Smooth muscle cell (in vitro differentiated cells): ENCODE data around the gene ZWILCH. TPM values are rescaled to one million over a fixed set of nuclear protein-coding genes. Genes with fewer than 3 reads are reported as not detected.

ENCODE experiments used
- DNase-seq: peaks from one replicate; lab custom pipeline; 2025; ENCODE audit not compliant: unreplicated experiment; lab: John Stamatoyannopoulos, UW
- H2AFZ ChIP-seq: fragments of 200-600 bp; sonication (generic); 2 replicates; pipeline ENCODE4 v1.6.0; 2016; ENCODE audit warnings: antibody characterized with exemption, low read depth, mild to moderate bottlenecking
- H3F3A ChIP-seq: fragments of 200-600 bp; sonication (generic); 2 replicates; pipeline ENCODE4 v1.6.0; 2017; ENCODE audit warnings: antibody characterized with exemption, low read depth
- H3K27ac ChIP-seq: fragments of 200-600 bp; sonication (generic); 2 replicates; pipeline ENCODE4 v1.5.1; 2016; ENCODE audit warnings: low read depth, mild to moderate bottlenecking
- H3K27me3 ChIP-seq: fragments of 200-600 bp; sonication (generic); 2 replicates; pipeline ENCODE4 v1.6.1; 2016; ENCODE audit warnings: low read depth, mild to moderate bottlenecking
- H3K36me3 ChIP-seq: fragments of 200-600 bp; sonication (generic); 2 replicates; pipeline ENCODE4 v1.5.1; 2016; ENCODE audit warnings: low read depth
- H3K4me1 ChIP-seq: fragments of 200-600 bp; sonication (generic); 2 replicates; pipeline ENCODE4 v1.5.1; 2016; ENCODE audit warnings: low read depth
- H3K4me2 ChIP-seq: fragments of 200-600 bp; sonication (generic); 2 replicates; pipeline ENCODE4 v1.6.0; 2016; ENCODE audit warnings: mild to moderate bottlenecking
- H3K4me3 ChIP-seq: fragments of 200-600 bp; sonication (generic); 2 replicates; pipeline ENCODE4 v1.5.1; 2016; ENCODE audit warnings: mild to moderate bottlenecking
- H3K79me2 ChIP-seq: fragments of 200-600 bp; sonication (generic); 2 replicates; pipeline ENCODE4 v1.6.0; 2016; ENCODE audit warnings: low read depth, mild to moderate bottlenecking
- H3K9ac ChIP-seq: fragments of 200-600 bp; sonication (generic); 2 replicates; pipeline ENCODE4 v1.6.0; 2016; ENCODE audit warnings: low read depth
- H3K9me3 ChIP-seq: fragments of 200-600 bp; sonication (generic); replicated peaks from 2 replicates; pipeline ENCODE4 v1.5.1; 2016; ENCODE audit warnings: low read depth
- H4K20me1 ChIP-seq: fragments of 200-600 bp; sonication (generic); 2 replicates; pipeline ENCODE4 v1.6.0; 2016; ENCODE audit warnings: low read depth
- CTCF ChIP-seq: fragments of 200-600 bp; sonication (generic); IDR thresholded peaks from 2 replicates; pipeline ENCODE4 v1.5.1; 2017; ENCODE audit warnings: borderline replicate concordance, mild to moderate bottlenecking, antibody characterized with exemption; ENCODE audit not compliant: insufficient read depth, poor library complexity, severe bottlenecking
- WGBS: methylation state at CpG from one replicate; pipeline ENCODE4 v1.1.7; 2016; ENCODE audit warnings: low lambda C conversion rate; 5-methylcytosine and 5-hydroxymethylcytosine counted together
- polyA plus RNA-seq: library from polyadenylated mRNA; unstranded; fragments of >200 nt; fragmentation: Nextera tagmentation; extraction: Ambion mirVana; gene quantifications from 2 replicates; pipeline ENCODE4 v1.2.1, GENCODE V29; 2016
- total RNA-seq: library from RNA; depleted of rRNA; stranded (reverse); fragments of >200 nt; gene quantifications from 2 replicates; pipeline ENCODE4 v1.2.3, GENCODE V29; 2014

ZWILCH gene
- total and polyA plus RNA-seq, 2 experiments from 2014 or later = 17.7 to 17.9 TPM

GRCh38 chr15:66472176-66472999 lies 32.7 kb upstream of the ZWILCH start:
- no peak overlapping the region for H3K9ac ChIP-seq
- no peak overlapping the region for H2AFZ ChIP-seq
- H3K27me3 ChIP-seq = no peaks in the 10 kb centered on the region
- H3K4me1 ChIP-seq = peaks cover 6% of the 10 kb centered on the region
- no peaks in the 10 kb centered on the region for H3F3A ChIP-seq
- no peak overlapping the region for H3K4me3 ChIP-seq
- no peak for TF ChIP-seq CTCF
- 37% methylated on average over 8 of the region's 8 CpGs for WGBS
- no peak overlapping the region for H3K4me2 ChIP-seq
- no peaks in the 10 kb centered on the region for H3K36me3 ChIP-seq
- no peaks in the 10 kb centered on the region for H3K79me2 ChIP-seq
- peaks cover 39% of the 10 kb centered on the region for H4K20me1 ChIP-seq
- no peak for DNase-seq
- peak overlapping the region; percentile 18 for H3K27ac ChIP-seq
- no peaks in the 10 kb centered on the region for H3K9me3 ChIP-seq

GRCh38 chr15:66474135-66474534 lies 31.0 kb upstream of the ZWILCH start:
- no peaks in the 10 kb centered on the region for H3K27me3 ChIP-seq
- H3K9me3 ChIP-seq = no peaks in the 10 kb centered on the region
- H2AFZ ChIP-seq = no peak overlapping the region
- no peaks in the 10 kb centered on the region for H3K79me2 ChIP-seq
- no peak overlapping the region for H3K4me3 ChIP-seq
- H3K4me1 ChIP-seq = peaks cover 6% of the 10 kb centered on the region
- H3K9ac ChIP-seq = no peak overlapping the region
- TF ChIP-seq CTCF = no peak
- H3K27ac ChIP-seq = no peak overlapping the region
- WGBS = 29% methylated on average over 2 of the region's 2 CpGs
- H3K4me2 ChIP-seq = no peak overlapping the region
- H3K36me3 ChIP-seq = no peaks in the 10 kb centered on the region
- H4K20me1 ChIP-seq = peaks cover 53% of the 10 kb centered on the region
- DNase-seq = no peak
- no peaks in the 10 kb centered on the region for H3F3A ChIP-seq

GRCh38 chr15:66474963-66475362 lies 30.2 kb upstream of the ZWILCH start:
- no peak for DNase-seq
- Histone ChIP-seq H4K20me1 (peaks cover 62% of the 10 kb centered on the region), H3K27ac (no peak overlapping the region), H3K9ac (no peak overlapping the region), H3K4me2 (no peak overlapping the region), H3F3A (no peaks in the 10 kb centered on the region), H3K4me1 (peaks cover 6% of the 10 kb centered on the region), H3K36me3 (no peaks in the 10 kb centered on the region), H3K27me3 (no peaks in the 10 kb centered on the region), H3K4me3 (no peak overlapping the region), H3K9me3 (no peaks in the 10 kb centered on the region), H2AFZ (no peak overlapping the region), H3K79me2 (no peaks in the 10 kb centered on the region)
- no peak for TF ChIP-seq CTCF
- WGBS = 85% methylated on average over 3 of the region's 3 CpGs

GRCh38 chr15:66476535-66476934 lies 28.6 kb upstream of the ZWILCH start:
- Histone ChIP-seq H2AFZ (no peak overlapping the region), H3K9ac (no peak overlapping the region), H3K4me2 (no peak overlapping the region), H3F3A (peaks cover 3% of the 10 kb centered on the region), H3K79me2 (no peaks in the 10 kb centered on the region), H3K9me3 (no peaks in the 10 kb centered on the region), H3K27ac (no peak overlapping the region), H3K4me3 (no peak overlapping the region), H3K36me3 (no peaks in the 10 kb centered on the region), H3K4me1 (peaks cover 6% of the 10 kb centered on the region), H4K20me1 (peaks cover 77% of the 10 kb centered on the region), H3K27me3 (no peaks in the 10 kb centered on the region)
- no peak for TF ChIP-seq CTCF
- WGBS = 87% methylated on average over 4 of the region's 4 CpGs
- no peak for DNase-seq
